ENCODE results near the gene PLD5. TPM values are rescaled to one million over a fixed set of nuclear protein-coding genes. Genes with fewer than 3 reads are reported as not detected.

PLD5 gene
- total and polyA plus RNA-seq, 2 of the 13 experiments (the other 11 are each of a cell fraction or from before 2014, with no cell fraction given): not detected

- 4% methylated on average over 8 of the region's 8 CpGs for WGBS (ENCODE audit: low lambda C conversion rate)
- Histone ChIP-seq H3K36me3 (replicated peaks in 1 of 2; ENCODE audit: control insufficient read depth in 1 of 2, insufficient read depth in 2 of 2, low read length in 2 of 2) (no peaks in the 10 kb centered on the region), H3K27ac (ENCODE audit: extremely low read length, insufficient read depth, low read length) (no peak overlapping the region), H3K27me3 (ENCODE audit: control insufficient read depth in 1 of 2, insufficient read depth in 2 of 2, low read length in 2 of 2) (no peaks in the 10 kb centered on the region), H2AFZ (ENCODE audit: low read length) (no peak overlapping the region), H3K4me1 (ENCODE audit: insufficient read depth, low read length) (no peaks in the 10 kb centered on the region), H3K4me2 (ENCODE audit: low read depth, low read length) (no peak overlapping the region), H3K9me3 (ENCODE audit: low read length) (no peaks in the 10 kb centered on the region), H4K20me1 (ENCODE audit: insufficient read depth, low read length) (no peaks in the 10 kb centered on the region), H3K9ac (ENCODE audit: insufficient read depth, low read depth, low read length) (no peak overlapping the region), H3K4me3 (replicated peaks in 1 of 3; ENCODE audit: insufficient read depth in 1 of 3, low read depth in 2 of 3, low read length in 3 of 3) (no peak overlapping the region), H3K79me2 (ENCODE audit: insufficient read depth, low read length) (no peaks in the 10 kb centered on the region)
- POLR2A ChIA-PET: no interaction called here
- BruUV-seq (replicated peaks): no TSS peak
- DNase-seq (ENCODE audit: low spot score) (no peak), FAIRE-seq (no peak), ATAC-seq (no peak)
- in situ Hi-C loops (cut with HindIII; ENCODE audit: extremely low pct_ligation_motif_present, low pct_unique_long_range_greater_than_20kb): no loop called here
- CTCF ChIA-PET (ENCODE audit: low intra/inter-chr PET ratio, low total read pairs): no interaction called here
- intact Hi-C loops (cut with micrococcal nuclease; ENCODE audit: unreplicated experiment): no loop called here
- TF ChIP-seq ZBTB20 (CRISPR knock-in tag; IDR thresholded peaks at IDR 0.05; ENCODE audit: borderline replicate concordance, low read depth) (no peak), POGZ (CRISPR knock-in tag; IDR thresholded peaks at IDR 0.05) (no peak), ZNF501 (CRISPR knock-in tag; IDR thresholded peaks at IDR 0.05) (no peak), ZNF609 (CRISPR knock-in tag; IDR thresholded peaks at IDR 0.05; ENCODE audit: borderline replicate concordance) (no peak), HNRNPL (IDR thresholded peaks at IDR 0.05; ENCODE audit: low read depth, low read length) (no peak), NFAT5 (CRISPR knock-in tag; IDR thresholded peaks at IDR 0.05) (no peak), ZMYM3 (CRISPR knock-in tag; IDR thresholded peaks at IDR 0.05) (no peak), PLSCR1 (CRISPR knock-in tag; IDR thresholded peaks at IDR 0.05; ENCODE audit: borderline replicate concordance) (no peak), SNAI1 (CRISPR knock-in tag; IDR thresholded peaks at IDR 0.05; ENCODE audit: borderline replicate concordance) (no peak), ZNF260 (CRISPR knock-in tag; IDR thresholded peaks at IDR 0.05; ENCODE audit: borderline replicate concordance, low read depth) (no peak), ESRRA (CRISPR knock-in tag; IDR thresholded peaks at IDR 0.05; ENCODE audit: low read depth) (no peak)
These were observed 345.4 kb downstream of the PLD5 start for GRCh38 chr1:242178924-242179708.
